ENCODE data around the gene COL23A1.
"Not testable (repeated sequence)": the region's sequence is repeated elsewhere in the genome, so short reads cannot be mapped to it uniquely, and the experiment has no call there.

COL23A1 gene

GRCh38 chr5:178264044-178264443 is 326.1 kb downstream of the COL23A1 start:
- no peak for TF ChIP-seq CTCF (IDR thresholded peaks at IDR 0.05; ENCODE audit: insufficient read depth, low read depth, low read length, missing control alignments)
- H3K4me3 ChIP-seq (ENCODE audit: low read length), result no peak overlapping the region
- DNase-seq (ENCODE audit: low read depth), result no peak

DNA sequence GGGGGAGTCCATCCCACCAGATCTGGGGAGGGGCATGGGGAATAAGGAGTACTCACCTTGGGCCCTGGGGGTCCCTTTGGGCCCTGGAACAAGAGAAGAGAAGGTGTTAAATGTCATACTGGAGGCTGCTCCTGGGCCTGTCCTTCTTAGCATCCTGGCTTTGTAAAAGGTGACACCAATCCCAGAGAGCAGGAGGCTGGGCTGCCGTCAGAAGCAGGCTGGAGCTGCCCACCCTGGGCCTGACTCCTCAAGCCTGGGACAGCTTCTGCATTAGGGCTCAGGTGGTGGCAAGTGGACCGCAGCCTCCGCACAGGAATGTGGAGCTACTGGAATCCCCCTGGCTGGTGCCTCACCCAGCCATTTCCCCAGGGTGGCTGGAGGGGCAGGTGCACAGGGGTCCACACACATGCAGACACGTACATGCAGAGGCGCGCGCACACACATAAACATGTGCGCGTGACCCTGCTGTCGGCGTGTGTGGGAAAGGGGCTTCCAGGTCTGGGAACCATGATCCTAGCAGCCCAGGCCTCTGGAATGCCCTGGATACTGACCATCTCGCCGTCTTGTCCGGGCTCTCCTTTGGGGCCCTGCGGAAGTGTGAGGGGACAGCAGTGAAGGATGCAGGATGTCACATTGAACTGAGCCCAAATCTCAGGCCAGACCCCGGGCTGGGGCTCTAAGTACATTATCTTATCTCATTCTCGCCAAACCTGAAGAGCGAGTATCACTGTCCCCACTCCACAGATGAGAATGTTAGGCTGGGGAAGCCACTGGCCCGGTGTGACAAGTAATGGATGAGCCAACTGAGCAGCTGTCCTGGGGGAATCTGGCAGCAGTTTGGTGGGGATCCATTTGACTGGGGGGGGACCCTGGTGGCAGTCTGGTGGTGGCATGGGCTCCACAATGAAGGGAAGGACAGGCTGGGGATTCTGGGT is 328.3 kb downstream of the COL23A1 start:
- H3K4me3 ChIP-seq (ENCODE audit: low read length), result no peak overlapping the region
- no peak for DNase-seq (ENCODE audit: low read depth)
- no peak for TF ChIP-seq CTCF (IDR thresholded peaks at IDR 0.05; ENCODE audit: insufficient read depth, low read depth, low read length, missing control alignments)

DNA sequence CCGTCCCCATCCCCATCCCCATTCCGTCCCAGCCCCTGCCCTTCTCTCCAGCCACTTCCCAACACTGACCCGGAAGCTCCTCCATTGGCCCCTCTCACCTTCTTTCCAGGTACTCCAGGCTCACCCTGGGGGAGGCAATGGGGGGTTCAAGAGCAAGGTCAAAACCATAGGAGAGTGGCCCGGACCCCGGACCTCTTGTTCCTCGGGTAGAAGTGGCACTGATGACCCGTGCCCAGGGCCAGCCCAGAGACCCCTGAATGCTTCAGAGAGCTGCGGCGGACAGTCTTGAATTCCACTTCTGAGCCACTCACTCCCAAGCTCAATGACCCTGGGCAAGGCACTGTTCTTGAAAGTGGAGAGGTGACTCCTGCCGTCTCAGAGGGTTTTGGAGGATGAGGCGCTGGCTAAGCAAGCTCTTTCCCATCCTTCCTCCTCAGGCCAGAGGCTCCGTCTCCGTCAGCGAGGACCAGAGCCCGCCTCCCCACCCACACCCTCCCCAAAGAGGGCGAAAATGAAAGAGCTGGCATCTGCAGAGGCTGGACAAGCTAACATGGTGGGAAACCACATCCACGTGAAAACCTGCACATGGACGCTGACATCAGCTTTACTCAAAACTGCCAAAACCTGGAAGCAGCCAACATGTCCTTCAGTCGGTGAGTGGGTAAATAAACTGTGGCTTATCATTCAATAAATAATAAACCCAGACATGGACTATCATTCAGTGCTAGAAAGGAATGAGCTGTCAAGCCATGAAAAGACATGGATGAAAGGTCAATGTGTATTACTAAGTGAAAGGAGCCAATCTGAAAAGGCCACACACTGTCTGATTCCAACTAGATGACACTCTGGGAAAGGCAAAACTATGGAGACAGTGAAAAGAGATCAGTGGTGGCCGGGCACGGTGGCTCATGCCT is 330.3 kb downstream of the COL23A1 start:
- DNase-seq (ENCODE audit: low read depth), result no peak
- TF ChIP-seq CTCF (IDR thresholded peaks at IDR 0.05; ENCODE audit: insufficient read depth, low read depth, low read length, missing control alignments), result no peak
- no peak overlapping the region for H3K4me3 ChIP-seq (ENCODE audit: low read length)

DNA sequence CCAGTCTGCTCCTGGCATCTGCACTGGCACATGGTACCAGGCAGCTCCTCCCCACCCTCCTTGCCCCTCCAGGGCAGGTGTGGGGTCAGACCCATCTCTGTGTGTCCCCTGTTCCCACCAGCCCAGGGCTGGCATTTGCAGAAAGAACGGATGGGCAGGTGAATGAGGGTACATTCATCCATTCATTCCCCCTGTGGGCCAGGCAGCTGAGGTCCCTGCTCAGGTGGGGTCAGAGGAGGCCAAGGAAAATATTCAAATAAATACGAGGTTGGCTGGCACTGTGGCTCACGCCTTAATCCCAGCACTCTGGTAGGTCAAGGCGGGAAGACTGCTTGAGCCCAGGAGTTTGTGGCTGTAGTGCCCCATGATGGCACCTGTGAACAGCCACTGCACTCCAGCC is 332.5 kb downstream of the COL23A1 start:
- TF ChIP-seq CTCF (IDR thresholded peaks at IDR 0.05; ENCODE audit: insufficient read depth, low read depth, low read length, missing control alignments), result no peak
- no peak overlapping the region for H3K4me3 ChIP-seq (ENCODE audit: low read length)
- no peak for DNase-seq (ENCODE audit: low read depth)

DNA sequence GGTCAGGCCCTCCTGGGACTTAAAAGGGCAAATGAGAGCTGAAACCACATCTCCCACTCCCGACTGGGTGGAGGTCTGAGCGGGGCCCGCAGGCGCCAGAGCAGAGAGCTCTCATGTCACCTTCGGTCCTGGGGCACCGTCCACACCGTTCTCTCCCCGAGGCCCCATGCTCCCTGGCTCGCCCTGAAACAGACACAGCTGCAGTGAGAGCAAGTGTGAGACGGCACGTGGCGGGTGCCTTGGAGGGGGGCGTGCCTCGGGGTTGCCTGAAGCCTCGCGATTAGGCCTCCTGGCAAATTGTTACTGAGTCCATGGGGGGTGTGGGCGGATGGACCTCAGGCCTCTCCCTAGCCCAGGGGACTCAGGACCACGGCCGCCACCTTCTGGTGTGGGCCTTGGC is 333.4 kb downstream of the COL23A1 start:
- TF ChIP-seq CTCF (IDR thresholded peaks at IDR 0.05; ENCODE audit: insufficient read depth, low read depth, low read length, missing control alignments), result no peak
- no peak overlapping the region for H3K4me3 ChIP-seq (ENCODE audit: low read length)
- no peak for DNase-seq (ENCODE audit: low read depth)

DNA sequence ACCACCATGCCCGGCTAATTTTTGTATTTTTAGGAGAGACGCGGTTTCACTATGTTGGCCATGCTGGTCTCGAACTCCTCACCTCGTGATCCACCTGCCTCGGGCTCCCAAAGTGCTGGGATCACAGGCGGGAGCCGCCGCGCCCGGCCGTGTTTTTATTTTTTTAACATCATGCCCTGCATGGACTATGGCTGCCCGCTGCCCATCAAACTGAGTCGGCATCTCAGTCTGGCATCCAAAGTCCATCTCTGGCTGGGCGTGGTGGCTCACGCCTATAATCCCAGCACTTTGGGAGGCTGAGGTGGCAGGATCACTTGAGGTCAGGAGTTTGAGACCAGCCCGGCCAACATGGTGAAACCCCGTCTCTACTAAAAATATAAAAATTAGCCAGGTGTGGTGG is 336.6 kb downstream of the COL23A1 start:
- not testable (repeated sequence) for DNase-seq (ENCODE audit: low read depth); H3K4me3 ChIP-seq (ENCODE audit: low read length)

DNA sequence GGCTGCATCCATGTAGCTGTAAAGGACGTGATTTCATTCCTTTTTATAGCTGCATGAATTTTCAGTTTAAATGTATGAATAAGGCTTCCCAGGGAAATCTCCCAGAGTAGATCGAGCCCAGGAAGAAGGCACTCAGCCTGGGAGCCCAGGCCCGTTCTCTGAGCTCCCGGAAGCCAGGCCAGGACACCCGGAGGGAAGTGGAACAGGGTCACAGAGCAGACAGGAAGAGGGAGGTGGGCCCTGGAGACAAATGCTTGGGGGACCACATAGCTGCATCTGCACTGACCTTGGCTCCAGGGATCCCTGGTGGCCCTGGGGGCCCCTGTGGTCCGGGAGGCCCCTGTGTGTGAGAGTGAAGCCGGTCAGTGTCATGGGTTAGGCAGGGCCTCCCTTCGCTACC is 337.9 kb downstream of the COL23A1 start:
- H3K4me3 ChIP-seq (ENCODE audit: low read length), result no peak overlapping the region
- no peak for DNase-seq (ENCODE audit: low read depth)
- TF ChIP-seq CTCF (IDR thresholded peaks at IDR 0.05; ENCODE audit: insufficient read depth, low read depth, low read length, missing control alignments), result no peak

All from epithelial cell of esophagus (primary cell).